ENCODE measurements around the gene LPAR6.

- TF ChIP-seq CTCF (IDR thresholded peaks at IDR 0.05) (no peak), POLR2A (IDR thresholded peaks at IDR 0.05) (no peak)
Measured at GRCh38 chr13:48383384-48383783, 29.5 kb downstream of the LPAR6 start.
